Measurements from ENCODE around the gene RHOH. TPM values are rescaled to one million over a fixed set of nuclear protein-coding genes. Genes with fewer than 3 reads are reported as not detected.

RHOH gene
- total RNA-seq, 4 donors from 2014 or later = 0.26 TPM; not detected in 3

- in situ Hi-C loops (cut with MboI; ENCODE audit: low sequenced_read_pairs in 4 of 4) (no loop called here), intact Hi-C loops (cut with DNase I; ENCODE audit: low total_unique reads) (no loop called here)
- no peak for DNase-seq
- Histone ChIP-seq H3K4me1 (no peaks in the 10 kb centered on the region), H3K36me3 (no peaks in the 10 kb centered on the region), H3K4me3 (no peak overlapping the region), H3K27me3 (peaks cover 0 to 4% (median 0%) of the 10 kb centered on the region in 3 donors), H3K9me3 (no peaks in the 10 kb centered on the region), H3K27ac (no peak overlapping the region)
- no peak for TF ChIP-seq CTCF (IDR thresholded peaks at IDR 0.05 in 4 of 5, conservative IDR thresholded peaks at IDR 0.05 in 1 of 5)
- ATAC-seq = no peak
Measured at GRCh38 chr4:40183615-40184411, 13.0 kb upstream of the RHOH start.

GRCh38 chr4:40185830-40186664 is 10.8 kb upstream of the RHOH start:
- no peaks in the 10 kb centered on the region for H3K4me1 ChIP-seq
- DNase-seq = no peak
- in situ Hi-C loops (cut with MboI; ENCODE audit: low sequenced_read_pairs in 4 of 4) (no loop called here), intact Hi-C loops (cut with DNase I; ENCODE audit: low total_unique reads) (no loop called here)
- no peaks in the 10 kb centered on the region for H3K36me3 ChIP-seq
- peaks cover 0 to 3% (median 0%) of the 10 kb centered on the region in 3 donors for H3K27me3 ChIP-seq
- H3K27ac ChIP-seq = no peak overlapping the region
- ATAC-seq = no peak
- H3K9me3 ChIP-seq = no peaks in the 10 kb centered on the region
- H3K4me3 ChIP-seq = no peak overlapping the region
- no peak for TF ChIP-seq CTCF (IDR thresholded peaks at IDR 0.05 in 4 of 5, conservative IDR thresholded peaks at IDR 0.05 in 1 of 5)
- TF ChIP-seq POLR2A (IDR thresholded peaks at IDR 0.05) = no peak

GRCh38 chr4:40186665-40187014 is 10.2 kb upstream of the RHOH start:
- H3K27ac ChIP-seq = no peak overlapping the region
- intact Hi-C loops (cut with DNase I; ENCODE audit: low total_unique reads) = no loop called here
- in situ Hi-C loops (cut with MboI; ENCODE audit: low sequenced_read_pairs in 4 of 4) = no loop called here

GRCh38 chr4:40187386-40187906 is 9.4 kb upstream of the RHOH start:
- in situ Hi-C loops (cut with MboI; ENCODE audit: low sequenced_read_pairs in 4 of 4) = no loop called here
- no peak overlapping the region for H3K4me3 ChIP-seq
- no peak overlapping the region for H3K27ac ChIP-seq
- no peak for DNase-seq
- H3K27me3 ChIP-seq = no peaks in the 10 kb centered on the region
- H3K36me3 ChIP-seq = no peaks in the 10 kb centered on the region
- TF ChIP-seq POLR2A (IDR thresholded peaks at IDR 0.05) (no peak), CTCF (IDR thresholded peaks at IDR 0.05 in 4 of 5, conservative IDR thresholded peaks at IDR 0.05 in 1 of 5) (no peak)
- ATAC-seq = no peak
- H3K9me3 ChIP-seq = no peaks in the 10 kb centered on the region
- intact Hi-C loops (cut with DNase I; ENCODE audit: low total_unique reads) = no loop called here
- no peaks in the 10 kb centered on the region for H3K4me1 ChIP-seq

More at GRCh38 chr4:40186665-40187014, 10.2 kb upstream of the RHOH start:
- no peaks in the 10 kb centered on the region for H3K9me3 ChIP-seq
- H3K36me3 ChIP-seq = no peaks in the 10 kb centered on the region
- DNase-seq = no peak
- H3K4me1 ChIP-seq = no peaks in the 10 kb centered on the region
- TF ChIP-seq CTCF (IDR thresholded peaks at IDR 0.05 in 4 of 5, conservative IDR thresholded peaks at IDR 0.05 in 1 of 5) (no peak), POLR2A (IDR thresholded peaks at IDR 0.05) (no peak)
- no peak for ATAC-seq
- H3K4me3 ChIP-seq = no peak overlapping the region
- peaks cover 0 to 3% (median 0%) of the 10 kb centered on the region in 3 donors for H3K27me3 ChIP-seq
